ENCODE results near the gene KANK4. TPM values are rescaled to one million over a fixed set of nuclear protein-coding genes. Genes with fewer than 3 reads are reported as not detected.

KANK4 gene
- 0.31 to 0.50 TPM (median 0.38 TPM) in 5 replicates for total RNA-seq (2022; extraction: Qiagen RNA extraction; ENCODE audit: low read depth)

DNA sequence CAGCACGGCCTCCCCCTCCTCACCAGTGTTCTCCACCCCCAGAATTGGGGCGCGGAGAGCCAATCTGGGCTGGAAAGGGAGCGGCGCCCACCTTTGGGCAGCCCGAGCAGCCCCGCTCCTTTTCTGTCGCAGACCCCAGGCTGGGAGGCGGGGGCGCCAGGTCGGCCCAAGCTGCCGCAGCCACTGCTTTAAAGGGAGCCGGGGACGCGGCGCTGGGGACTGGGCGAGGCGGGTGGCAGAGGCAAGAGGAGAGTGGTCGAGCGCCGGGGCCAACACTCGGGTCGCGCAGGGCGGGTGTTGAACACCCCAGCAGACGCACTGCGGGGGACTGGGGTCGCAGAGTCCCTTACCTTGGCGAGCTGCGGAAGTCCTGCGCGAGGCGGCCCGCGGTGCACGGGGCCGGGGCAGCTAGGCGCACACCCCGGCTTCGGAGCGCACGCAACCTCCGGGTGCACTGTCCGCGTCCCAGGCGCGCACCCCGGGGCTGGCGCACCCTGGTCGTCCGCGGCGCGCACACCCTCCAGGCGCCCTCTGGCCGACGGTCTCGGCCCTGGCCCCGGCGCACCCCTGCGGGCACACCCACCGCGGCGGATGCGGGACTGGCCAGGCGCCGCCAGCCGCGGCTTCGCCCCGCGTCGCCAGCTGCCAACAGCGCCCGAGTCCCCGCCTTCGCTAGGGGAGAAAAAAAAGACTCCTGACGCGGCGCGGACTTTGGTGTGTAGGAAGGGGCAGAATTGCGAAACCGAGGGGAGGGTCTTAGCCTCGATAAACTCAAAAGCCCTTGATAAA, at the start of gene KANK4:
Gene KANK4, minus strand, starts transcription at position 679 of the 789 bp plus-strand sequence. CDS start 37,870 bp downstream, outside the sequence.

DNA sequence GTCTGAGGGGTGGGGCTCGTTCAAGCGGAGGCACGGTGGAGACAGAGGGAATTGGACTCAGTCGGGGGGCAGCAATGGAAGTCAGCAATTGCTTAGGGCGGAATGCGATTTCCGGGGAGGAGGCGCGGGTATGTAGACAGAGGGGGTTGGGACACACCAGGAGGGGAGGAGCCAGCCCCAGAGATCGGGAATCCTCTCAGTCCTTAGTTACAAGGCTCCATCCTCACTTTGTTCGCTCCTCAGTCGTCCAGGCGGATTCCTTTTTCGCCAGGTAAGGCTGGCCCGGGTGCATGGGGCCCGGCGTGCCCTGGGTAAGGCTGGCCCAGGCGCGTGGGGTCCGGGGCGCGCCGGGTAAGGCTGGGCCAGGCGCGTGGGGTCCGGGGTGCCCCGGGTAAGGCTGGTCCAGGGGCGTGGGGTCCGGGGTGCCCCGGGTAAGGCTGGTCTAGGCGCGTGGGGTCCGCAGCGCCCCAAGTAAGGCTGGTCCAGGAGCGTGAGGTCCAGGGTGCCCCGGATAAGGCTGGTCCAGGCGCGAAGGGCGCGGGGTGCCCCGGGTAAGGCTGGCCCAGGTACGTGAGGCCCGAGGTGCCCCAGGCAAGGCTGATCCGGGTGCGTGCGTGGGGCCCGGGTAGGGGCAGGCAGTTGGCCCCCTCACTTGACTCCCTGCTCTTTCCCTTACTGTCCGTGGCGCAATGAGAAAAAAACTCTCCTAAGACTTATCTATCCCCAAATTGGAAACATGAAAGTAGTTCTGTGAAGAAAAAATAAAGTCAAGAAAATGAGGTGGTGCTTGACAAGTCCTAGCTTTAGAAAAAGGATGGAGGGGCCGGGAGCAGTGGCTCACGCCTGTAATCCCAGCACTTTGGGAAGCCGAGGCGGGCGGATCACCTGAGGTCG, 124.3 kb downstream of the KANK4 start, which contains the start of gene L1TD1:
Gene L1TD1, plus strand, starts transcription at position 199 of the 894 bp plus-strand sequence. CDS start 11,780 bp downstream, outside the sequence.

Other genes with a start within 250 kb of the KANK4 start
- not detected in 5 replicates for gene L1TD1, start 124.6 kb downstream of the KANK4 start, total RNA-seq (2022; extraction: Qiagen RNA extraction; ENCODE audit: low read depth)
- 9.2 to 30.3 TPM (median 23.6 TPM) in 5 replicates for gene USP1, start 117.6 kb upstream of the KANK4 start, total RNA-seq (2022; extraction: Qiagen RNA extraction; ENCODE audit: low read depth)